Right lobe of liver (tissue), 6 donors: ENCODE measurements around the gene FAF2. TPM values are rescaled to one million over a fixed set of nuclear protein-coding genes. Genes with fewer than 3 reads are reported as not detected.

Experiments
- ATAC-seq, 4 donors: fragments of 200-7000 bp; cut with Tn5 transposase; one replicate each; pipeline ENCODE4 v1.9.1; 2020; ENCODE audit warnings: mild to moderate bottlenecking in 4 of 4, moderate library complexity in 4 of 4
- DNase-seq, 3 donors: peaks; one replicate each; pipeline ENCODE4 v3.0.0-alpha.2; 2020
- H3K27ac ChIP-seq, 3 donors: fragments of 200-600 bp; one replicate each; pipeline ENCODE4 v1.8.0; 2022
- H3K27me3 ChIP-seq, 2 donors: fragments of 200-600 bp; one replicate each; pipeline ENCODE4 v1.8.0; 2022
- H3K36me3 ChIP-seq, 4 donors: fragments of 200-600 bp; sonication (generic) in 1 of 4; one replicate each; pipeline versions ENCODE4 v1.5.1 to v1.8.0; 2017 to 2022; ENCODE audit warnings: control low read depth in 1 of 4
- H3K4me1 ChIP-seq, 4 donors: fragments of 200-600 bp; sonication (generic) in 1 of 4; one replicate each; pipeline versions ENCODE4 v1.5.1 to v1.8.0; 2017 to 2022; ENCODE audit warnings: control low read depth in 1 of 4
- H3K4me3 ChIP-seq, 3 donors: fragments of 200-600 bp; one replicate each; pipeline ENCODE4 v1.8.0; 2022
- H3K9me3 ChIP-seq, 4 donors: fragments of 200-600 bp; sonication (generic) in 1 of 4; one replicate each; pipeline versions ENCODE4 v1.5.1 to v1.8.0; 2017 to 2022; ENCODE audit warnings: control low read depth in 1 of 4
- CTCF ChIP-seq, 4 donors: fragments of 200-600 bp in 3 of 4; fragments of 450-650 bp in 1 of 4; IDR thresholded peaks; one replicate each; pipeline versions ENCODE4 v1.5.1 to v1.8.0; 2016 to 2022; ENCODE audit warnings: antibody characterized with exemption in 4 of 4, mild to moderate bottlenecking in 2 of 4
- POLR2A ChIP-seq: fragments of 450-650 bp; IDR thresholded peaks from one replicate; pipeline ENCODE4 v1.6.1; 2017; ENCODE audit warnings: antibody characterized with exemption, mild to moderate bottlenecking
- WGBS: methylation state at CpG from one replicate; pipeline ENCODE4 v1.1.6; 2018; ENCODE audit warnings: low coverage, low lambda C conversion rate; ENCODE audit not compliant: insufficient coverage; ENCODE audit errors: missing lambda C conversion rate; 5-methylcytosine and 5-hydroxymethylcytosine counted together
- intact Hi-C, 2 donors: fragments of 100-400 bp; cut with DNase I; formaldehyde crosslinking; loops; one replicate each; pipeline versions ENCODE4 v1.11.2 to v1.14.1; 2022
- total RNA-seq, 6 experiments: library from RNA; depleted of rRNA in 2 of 6; stranded (reverse); fragments of >200 nt in 2 of 6; fragmentation: NEBNext Ultra II Directional in 3 of 6; extraction: Animal tissue kit (Norgen Biotek cat#: 25700) in 3 of 6; gene quantifications; one replicate each; pipeline versions ENCODE4 v1.1.0 to v1.2.4, GENCODE V29; 2016 to 2023
- donor health status: DM: no; HTN: yes; CAD: no.
- donor health status: DM: no; HTN: no; CAD: no.
- donor health status: DM: no; HTN: no; CAD: no.
- donor health status: DM: no; HTN: yes; CAD: no.
- donor health status: DM: no; HTN: yes; CAD: no.

Gene FAF2
- total RNA-seq, 6 experiments from 2014 or later, result 17.5 to 23.3 (median 19.8) TPM

GRCh38 chr5:176534640-176535039 is 86.5 kb downstream of the FAF2 start:
- ATAC-seq, result peak in 3 of 4 donors; percentile 3 to 8 (median 5)
- Histone ChIP-seq H3K27me3 (no peaks in the 10 kb centered on the region), H3K4me3 (peak overlapping the region in 1 of 3 donors; percentile 83), H3K36me3 (peaks cover 0 to 19% (median 6%) of the 10 kb centered on the region in 4 donors), H3K4me1 (peaks cover 0 to 37% (median 25%) of the 10 kb centered on the region in 4 donors), H3K9me3 (no peaks in the 10 kb centered on the region), H3K27ac (peak overlapping the region; percentile 64 to 97 (median 97))
- intact Hi-C loops, result loop anchor here in 1 of 2 donors (10.0 kb wide), 1 partner anchor 90 kb away; the partner anchor contains the start of gene FAF2
- DNase-seq, result peak; percentile 65 to 84 (median 81)
- TF ChIP-seq POLR2A, result no peak
- TF ChIP-seq CTCF (IDR thresholded peaks at IDR 0.05), result no peak
- no CpG with 5 or more reads among the region's 4 CpGs for WGBS

- Histone ChIP-seq H3K27me3 (no peaks in the 10 kb centered on the region), H3K36me3 (peaks cover 0 to 17% (median 4%) of the 10 kb centered on the region in 4 donors), H3K27ac (peak overlapping the region; percentile 64 to 97 (median 97)), H3K9me3 (no peaks in the 10 kb centered on the region), H3K4me1 (peaks cover 0 to 37% (median 25%) of the 10 kb centered on the region in 4 donors), H3K4me3 (peak overlapping the region; percentile 83 to 93 (median 92))
- intact Hi-C loops, result loop anchor here in 1 of 2 donors (10.0 kb wide), 1 partner anchor 90 kb away; the partner anchor contains the start of gene FAF2
- ATAC-seq (no peak), DNase-seq (no peak)
- WGBS, result 54% methylated on average over 6 of the region's 11 CpGs
- peak; percentile 45 for TF ChIP-seq POLR2A
- no peak for TF ChIP-seq CTCF (IDR thresholded peaks at IDR 0.05)
These were observed 87.0 kb downstream of the FAF2 start for GRCh38 chr5:176535101-176535663.

- TF ChIP-seq POLR2A, result no peak
- TF ChIP-seq CTCF (IDR thresholded peaks at IDR 0.05), result no peak
- Histone ChIP-seq H3K9me3 (no peaks in the 10 kb centered on the region), H3K27me3 (no peaks in the 10 kb centered on the region), H3K4me3 (peak overlapping the region; percentile 83 to 93 (median 92)), H3K4me1 (peaks cover 0 to 37% (median 25%) of the 10 kb centered on the region in 4 donors), H3K36me3 (peaks cover 0 to 13% (median 4%) of the 10 kb centered on the region in 4 donors), H3K27ac (peak overlapping the region; percentile 64 to 97 (median 97))
- ATAC-seq (no peak), DNase-seq (no peak)
- intact Hi-C loops, result loop anchor here in 1 of 2 donors (10.0 kb wide), 1 partner anchor 91 kb away; the partner anchor contains the start of gene FAF2
- 20% methylated on average over 1 of the region's 9 CpGs for WGBS
These were observed 87.5 kb downstream of the FAF2 start for GRCh38 chr5:176535664-176536131.

- Histone ChIP-seq H3K27ac (peak overlapping the region; percentile 97 to 98 (median 97)), H3K27me3 (no peaks in the 10 kb centered on the region), H3K4me1 (peaks cover 0 to 37% (median 25%) of the 10 kb centered on the region in 4 donors), H3K9me3 (no peaks in the 10 kb centered on the region), H3K4me3 (peak overlapping the region; percentile 83 to 93 (median 92)), H3K36me3 (peaks cover 0 to 8% (median 2%) of the 10 kb centered on the region in 4 donors)
- ATAC-seq (peak; percentile 14 to 29 (median 16)), DNase-seq (peak; percentile 79 to 87 (median 82))
- no peak for TF ChIP-seq CTCF (IDR thresholded peaks at IDR 0.05)
- TF ChIP-seq POLR2A, result no peak
- WGBS, result 4% methylated on average over 7 of the region's 43 CpGs
- intact Hi-C loops, result loop anchor here in 1 of 2 donors (10.0 kb wide), 1 partner anchor 92 kb away; the partner anchor contains the start of gene FAF2
These were observed 88.1 kb downstream of the FAF2 start for GRCh38 chr5:176536132-176536901.
